Activated CD4-positive, alpha-beta T cell treated with anti-CD3 and anti-CD28 coated beads, Interleukin-2, Interleukin-6, amounts not matched to agents 100 ng/mL and 50 ng/mL, durations not matched to agents 16 hours and 8 hours (primary cell): ENCODE measurements around the gene TEX50.
"Not testable (repeated sequence)": the region's sequence is repeated elsewhere in the genome, so short reads cannot be mapped to it uniquely, and the experiment has no call there.

Experiments
- DNase-seq: peaks from one replicate; pipeline ENCODE4 v3.0.0-alpha.2; 2020

Gene TEX50

DNA sequence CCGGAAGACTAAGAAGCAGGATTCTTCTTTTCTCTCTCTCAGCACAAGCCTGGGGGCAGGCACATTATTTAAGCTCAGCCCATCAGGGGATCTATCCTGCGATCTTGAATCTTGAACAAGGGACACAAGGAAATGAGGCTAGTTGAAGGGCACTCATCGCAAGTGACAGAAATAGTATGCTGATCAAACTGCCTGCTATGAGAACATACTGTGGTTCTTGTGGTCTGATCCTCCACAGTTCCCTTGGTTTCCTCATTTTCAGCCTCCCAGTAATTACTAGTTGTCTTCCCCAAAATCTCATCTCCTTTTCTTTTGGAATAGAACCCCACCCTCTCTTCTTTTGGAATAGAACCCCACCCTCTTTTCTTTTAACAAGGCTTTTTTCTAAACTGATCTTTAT lies 28.0 kb downstream of the TEX50 start:
- no peak for DNase-seq

- DNase-seq = no peak
These were observed 31.5 kb downstream of the TEX50 start for GRCh38 chr1:173666646-173667045.

- peak; percentile 27 for DNase-seq
These were observed 34.4 kb downstream of the TEX50 start, which contains the start of gene ANKRD45 for GRCh38 chr1:173669491-173669941. Gene ANKRD45, minus strand, starts transcription at chr1:173669851. Its CDS starts 10,433 bp downstream, at chr1:173659418.

DNA sequence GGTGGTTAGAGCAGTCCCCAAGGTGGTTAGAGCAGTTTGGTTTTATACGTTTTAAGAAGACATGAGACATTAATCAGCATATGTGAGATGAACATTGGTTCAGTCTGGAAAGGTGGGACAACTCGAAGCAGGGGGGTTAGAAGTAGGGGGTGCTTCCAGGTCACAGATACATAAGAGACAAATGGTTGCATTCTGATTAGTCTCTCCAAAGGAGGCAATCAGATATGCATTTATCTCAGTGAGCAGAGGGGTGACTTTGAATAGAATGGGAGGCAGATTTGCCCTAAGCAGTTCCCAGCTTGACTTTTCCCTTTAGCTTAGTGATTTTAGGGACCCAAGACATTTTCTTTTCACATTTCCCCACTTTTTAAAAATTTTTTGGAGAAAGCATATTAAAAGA lies 39.4 kb downstream of the TEX50 start:
- DNase-seq = not testable (repeated sequence)

GRCh38 chr1:173680152-173680551 lies 45.0 kb downstream of the TEX50 start:
- DNase-seq = not testable (repeated sequence)

GRCh38 chr1:173682184-173682583 lies 47.0 kb downstream of the TEX50 start:
- DNase-seq = no peak

- DNase-seq = not testable (repeated sequence)
These were observed 48.7 kb downstream of the TEX50 start for GRCh38 chr1:173683838-173684237.

DNA sequence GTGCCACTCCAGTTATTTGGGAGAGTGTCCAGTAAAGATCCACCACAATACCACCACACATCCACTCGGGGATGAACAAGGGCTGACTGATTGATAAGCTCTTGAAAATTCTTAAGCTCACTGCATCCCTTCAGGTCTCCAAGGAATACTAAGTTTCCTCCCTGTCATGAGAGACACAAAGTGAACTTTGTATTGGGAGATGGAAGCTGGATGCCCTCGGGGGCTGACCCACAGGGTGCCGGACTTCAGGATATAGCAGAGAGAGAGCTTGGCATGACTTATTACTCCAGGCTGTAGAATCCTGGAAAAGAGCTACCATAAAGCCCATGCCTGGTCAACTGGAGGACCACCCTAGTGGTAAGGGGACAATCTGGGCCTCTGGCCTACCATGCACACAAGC lies 50.0 kb downstream of the TEX50 start:
- not testable (repeated sequence) for DNase-seq
